Astrocyte of the cerebellum (primary cell): Measurements from ENCODE around the gene ATXN1.

ENCODE experiments used
- DNase-seq: peaks from one replicate; pipeline ENCODE4 v3.0.0-alpha.2; 2011; ENCODE audit warnings: low read depth
- H3K4me3 ChIP-seq: 2 replicates; pipeline ENCODE4 v1.5.1; 2011; ENCODE audit warnings: mild to moderate bottlenecking, low read depth, low read length, moderate library complexity
- CTCF ChIP-seq: IDR thresholded peaks from 2 replicates; pipeline ENCODE4 v1.5.1; 2012; ENCODE audit warnings: low read length, low read depth, moderate library complexity, mild to moderate bottlenecking; ENCODE audit errors: missing control alignments
- in situ Hi-C: cut with HindIII; loops from 2 replicates; pipeline ENCODE4 v1.10.0; 2017; ENCODE audit warnings: low sequenced_read_pairs

Gene ATXN1

GRCh38 chr6:16723402-16723801 is 37.9 kb downstream of the ATXN1 start:
- no peak for TF ChIP-seq CTCF
- no peak overlapping the region for H3K4me3 ChIP-seq
- DNase-seq: no peak
- in situ Hi-C loops: no loop called here

GRCh38 chr6:16722630-16723029 is 38.6 kb downstream of the ATXN1 start:
- in situ Hi-C loops: no loop called here
- H3K4me3 ChIP-seq: no peak overlapping the region
- no peak for DNase-seq
- TF ChIP-seq CTCF: no peak

GRCh38 chr6:16721977-16722376 is 39.3 kb downstream of the ATXN1 start:
- TF ChIP-seq CTCF: no peak
- H3K4me3 ChIP-seq: no peak overlapping the region
- DNase-seq: no peak
- in situ Hi-C loops: no loop called here

- in situ Hi-C loops: no loop called here
- no peak overlapping the region for H3K4me3 ChIP-seq
- no peak for TF ChIP-seq CTCF
- no peak for DNase-seq
Observed at GRCh38 chr6:16720861-16721260, 40.4 kb downstream of the ATXN1 start.

- no peak overlapping the region for H3K4me3 ChIP-seq
- in situ Hi-C loops: no loop called here
- TF ChIP-seq CTCF: no peak
- DNase-seq: no peak
Observed at GRCh38 chr6:16719488-16719887, 41.8 kb downstream of the ATXN1 start.

- no peak for DNase-seq
- TF ChIP-seq CTCF: no peak
- H3K4me3 ChIP-seq: no peak overlapping the region
- in situ Hi-C loops: no loop called here
Observed at GRCh38 chr6:16718356-16718755, 42.9 kb downstream of the ATXN1 start.
